ENCODE measurements around the gene GRID2. TPM values are rescaled to one million over a fixed set of nuclear protein-coding genes. Genes with fewer than 3 reads are reported as not detected.
"Not testable (repeated sequence)": the region's sequence is repeated elsewhere in the genome, so short reads cannot be mapped to it uniquely, and the experiment has no call there.

Gene GRID2
- total and polyA plus RNA-seq, 2 donors from 2014 or later: 0.19 TPM; not detected in 1

GRCh38 chr4:92399032-92399431 is 95.3 kb downstream of the GRID2 start:
- Histone ChIP-seq H3K27ac (ENCODE audit: low read depth in 2 of 2, low read length in 2 of 2) (no peak overlapping the region), H3K36me3 (ENCODE audit: control insufficient read depth in 2 of 3, insufficient read depth in 3 of 3, low read length in 3 of 3) (no peaks in the 10 kb centered on the region), H3K9ac (ENCODE audit: low read length in 3 of 3) (no peak overlapping the region), H3K4me1 (ENCODE audit: control insufficient read depth in 2 of 3, insufficient read depth in 2 of 3, low read depth in 1 of 3, low read length in 3 of 3) (no peaks in the 10 kb centered on the region), H3K9me3 (ENCODE audit: control insufficient read depth in 2 of 3, insufficient read depth in 1 of 3, low read length in 3 of 3) (no peaks in the 10 kb centered on the region), H3K4me3 (ENCODE audit: low read length in 3 of 3) (no peak overlapping the region), H3K27me3 (ENCODE audit: control insufficient read depth, insufficient read depth, low read length) (no peaks in the 10 kb centered on the region)
- intact Hi-C loops (cut with DNase I): no loop called here
- TF ChIP-seq CTCF (IDR thresholded peaks at IDR 0.05; ENCODE audit: borderline replicate concordance, extremely low read depth, insufficient read depth): no peak
- DNase-seq: no peak
- FAIRE-seq: no peak

GRCh38 chr4:92403525-92403924 is 99.8 kb downstream of the GRID2 start:
- DNase-seq; H3K4me1 ChIP-seq (ENCODE audit: control insufficient read depth in 2 of 3, insufficient read depth in 2 of 3, low read depth in 1 of 3, low read length in 3 of 3); H3K27me3 ChIP-seq (ENCODE audit: control insufficient read depth, insufficient read depth, low read length); H3K27ac ChIP-seq (ENCODE audit: low read depth in 2 of 2, low read length in 2 of 2); H3K9ac ChIP-seq (ENCODE audit: low read length in 3 of 3); FAIRE-seq; H3K4me3 ChIP-seq (ENCODE audit: low read length in 3 of 3); H3K9me3 ChIP-seq (ENCODE audit: control insufficient read depth in 2 of 3, insufficient read depth in 1 of 3, low read length in 3 of 3); intact Hi-C loops (cut with DNase I); H3K36me3 ChIP-seq (ENCODE audit: control insufficient read depth in 2 of 3, insufficient read depth in 3 of 3, low read length in 3 of 3): not testable (repeated sequence)

GRCh38 chr4:92406488-92406887 is 102.7 kb downstream of the GRID2 start:
- no peaks in the 10 kb centered on the region for H3K9me3 ChIP-seq (ENCODE audit: control insufficient read depth in 2 of 3, insufficient read depth in 1 of 3, low read length in 3 of 3)
- intact Hi-C loops (cut with DNase I): no loop called here
- TF ChIP-seq CTCF (IDR thresholded peaks at IDR 0.05; ENCODE audit: borderline replicate concordance, extremely low read depth, insufficient read depth): no peak
- H3K36me3 ChIP-seq (ENCODE audit: control insufficient read depth in 2 of 3, insufficient read depth in 3 of 3, low read length in 3 of 3): no peaks in the 10 kb centered on the region
- FAIRE-seq (no peak), DNase-seq (no peak)
- H3K9ac ChIP-seq (ENCODE audit: low read length in 3 of 3): no peak overlapping the region
- no peak overlapping the region for H3K27ac ChIP-seq (ENCODE audit: low read depth in 2 of 2, low read length in 2 of 2)
- no peaks in the 10 kb centered on the region for H3K27me3 ChIP-seq (ENCODE audit: control insufficient read depth, insufficient read depth, low read length)
- no peaks in the 10 kb centered on the region for H3K4me1 ChIP-seq (ENCODE audit: control insufficient read depth in 2 of 3, insufficient read depth in 2 of 3, low read depth in 1 of 3, low read length in 3 of 3)
- H3K4me3 ChIP-seq (ENCODE audit: low read length in 3 of 3): no peak overlapping the region

- Histone ChIP-seq H3K27ac (ENCODE audit: low read depth in 2 of 2, low read length in 2 of 2) (no peak overlapping the region), H3K27me3 (ENCODE audit: control insufficient read depth, insufficient read depth, low read length) (no peaks in the 10 kb centered on the region), H3K4me3 (ENCODE audit: low read length in 3 of 3) (no peak overlapping the region), H3K36me3 (ENCODE audit: control insufficient read depth in 2 of 3, insufficient read depth in 3 of 3, low read length in 3 of 3) (no peaks in the 10 kb centered on the region), H3K9ac (ENCODE audit: low read length in 3 of 3) (no peak overlapping the region), H3K4me1 (ENCODE audit: control insufficient read depth in 2 of 3, insufficient read depth in 2 of 3, low read depth in 1 of 3, low read length in 3 of 3) (no peaks in the 10 kb centered on the region), H3K9me3 (ENCODE audit: control insufficient read depth in 2 of 3, insufficient read depth in 1 of 3, low read length in 3 of 3) (no peaks in the 10 kb centered on the region)
- no peak for FAIRE-seq
- intact Hi-C loops (cut with DNase I): no loop called here
- DNase-seq: no peak
- TF ChIP-seq CTCF (IDR thresholded peaks at IDR 0.05; ENCODE audit: borderline replicate concordance, extremely low read depth, insufficient read depth): no peak
Observed at GRCh38 chr4:92421920-92422319, 118.2 kb downstream of the GRID2 start.

Measured in kidney (tissue), 14 donors.